ENCODE measurements around the gene PRPF4.

DNA sequence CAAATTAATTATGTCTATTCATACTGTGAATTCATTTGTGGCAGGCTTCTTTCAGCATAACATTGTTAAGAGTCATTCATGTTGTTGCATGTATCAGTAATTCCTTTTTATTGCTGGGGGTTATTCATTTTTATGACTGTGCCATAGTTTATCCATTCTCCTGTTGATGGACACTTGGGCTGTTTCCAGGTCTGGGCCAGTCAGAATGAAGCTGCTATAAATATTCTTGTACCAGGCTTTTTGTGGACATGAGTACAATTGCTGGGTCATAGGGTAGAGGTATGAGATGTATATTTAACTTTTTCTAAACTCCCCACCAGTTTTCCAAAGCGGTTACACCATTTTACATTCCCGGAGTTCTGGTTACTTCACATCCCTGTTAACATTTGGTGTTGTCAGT lies 13.6 kb downstream of the PRPF4 start:
- TF ChIP-seq RAD21 (IDR thresholded peaks at IDR 0.05) (no peak), GABPA (IDR thresholded peaks at IDR 0.05 in 1 of 2, conservative IDR thresholded peaks at IDR 0.05 in 1 of 2) (no peak), EGR1 (IDR thresholded peaks at IDR 0.05; ENCODE audit: low read depth in 2 of 2) (no peak), HNF4A (conservative IDR thresholded peaks at IDR 0.05) (no peak), JUND (IDR thresholded peaks at IDR 0.05) (no peak)
- TF ChIP-seq, protein P1, sequence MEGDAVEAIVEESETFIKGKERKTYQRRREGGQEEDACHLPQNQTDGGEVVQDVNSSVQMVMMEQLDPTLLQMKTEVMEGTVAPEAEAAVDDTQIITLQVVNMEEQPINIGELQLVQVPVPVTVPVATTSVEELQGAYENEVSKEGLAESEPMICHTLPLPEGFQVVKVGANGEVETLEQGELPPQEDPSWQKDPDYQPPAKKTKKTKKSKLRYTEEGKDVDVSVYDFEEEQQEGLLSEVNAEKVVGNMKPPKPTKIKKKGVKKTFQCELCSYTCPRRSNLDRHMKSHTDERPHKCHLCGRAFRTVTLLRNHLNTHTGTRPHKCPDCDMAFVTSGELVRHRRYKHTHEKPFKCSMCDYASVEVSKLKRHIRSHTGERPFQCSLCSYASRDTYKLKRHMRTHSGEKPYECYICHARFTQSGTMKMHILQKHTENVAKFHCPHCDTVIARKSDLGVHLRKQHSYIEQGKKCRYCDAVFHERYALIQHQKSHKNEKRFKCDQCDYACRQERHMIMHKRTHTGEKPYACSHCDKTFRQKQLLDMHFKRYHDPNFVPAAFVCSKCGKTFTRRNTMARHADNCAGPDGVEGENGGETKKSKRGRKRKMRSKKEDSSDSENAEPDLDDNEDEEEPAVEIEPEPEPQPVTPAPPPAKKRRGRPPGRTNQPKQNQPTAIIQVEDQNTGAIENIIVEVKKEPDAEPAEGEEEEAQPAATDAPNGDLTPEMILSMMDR (IDR thresholded peaks at IDR 0.05; ENCODE audit: low read depth, low read length, missing input control) = no peak
- TF ChIP-seq, protein P2, sequence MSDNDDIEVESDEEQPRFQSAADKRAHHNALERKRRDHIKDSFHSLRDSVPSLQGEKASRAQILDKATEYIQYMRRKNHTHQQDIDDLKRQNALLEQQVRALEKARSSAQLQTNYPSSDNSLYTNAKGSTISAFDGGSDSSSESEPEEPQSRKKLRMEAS (IDR thresholded peaks at IDR 0.05) = no peak
- TF ChIP-seq, protein P3, sequence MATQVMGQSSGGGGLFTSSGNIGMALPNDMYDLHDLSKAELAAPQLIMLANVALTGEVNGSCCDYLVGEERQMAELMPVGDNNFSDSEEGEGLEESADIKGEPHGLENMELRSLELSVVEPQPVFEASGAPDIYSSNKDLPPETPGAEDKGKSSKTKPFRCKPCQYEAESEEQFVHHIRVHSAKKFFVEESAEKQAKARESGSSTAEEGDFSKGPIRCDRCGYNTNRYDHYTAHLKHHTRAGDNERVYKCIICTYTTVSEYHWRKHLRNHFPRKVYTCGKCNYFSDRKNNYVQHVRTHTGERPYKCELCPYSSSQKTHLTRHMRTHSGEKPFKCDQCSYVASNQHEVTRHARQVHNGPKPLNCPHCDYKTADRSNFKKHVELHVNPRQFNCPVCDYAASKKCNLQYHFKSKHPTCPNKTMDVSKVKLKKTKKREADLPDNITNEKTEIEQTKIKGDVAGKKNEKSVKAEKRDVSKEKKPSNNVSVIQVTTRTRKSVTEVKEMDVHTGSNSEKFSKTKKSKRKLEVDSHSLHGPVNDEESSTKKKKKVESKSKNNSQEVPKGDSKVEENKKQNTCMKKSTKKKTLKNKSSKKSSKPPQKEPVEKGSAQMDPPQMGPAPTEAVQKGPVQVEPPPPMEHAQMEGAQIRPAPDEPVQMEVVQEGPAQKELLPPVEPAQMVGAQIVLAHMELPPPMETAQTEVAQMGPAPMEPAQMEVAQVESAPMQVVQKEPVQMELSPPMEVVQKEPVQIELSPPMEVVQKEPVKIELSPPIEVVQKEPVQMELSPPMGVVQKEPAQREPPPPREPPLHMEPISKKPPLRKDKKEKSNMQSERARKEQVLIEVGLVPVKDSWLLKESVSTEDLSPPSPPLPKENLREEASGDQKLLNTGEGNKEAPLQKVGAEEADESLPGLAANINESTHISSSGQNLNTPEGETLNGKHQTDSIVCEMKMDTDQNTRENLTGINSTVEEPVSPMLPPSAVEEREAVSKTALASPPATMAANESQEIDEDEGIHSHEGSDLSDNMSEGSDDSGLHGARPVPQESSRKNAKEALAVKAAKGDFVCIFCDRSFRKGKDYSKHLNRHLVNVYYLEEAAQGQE (IDR thresholded peaks at IDR 0.05) = no peak
- TF ChIP-seq, protein P4, sequence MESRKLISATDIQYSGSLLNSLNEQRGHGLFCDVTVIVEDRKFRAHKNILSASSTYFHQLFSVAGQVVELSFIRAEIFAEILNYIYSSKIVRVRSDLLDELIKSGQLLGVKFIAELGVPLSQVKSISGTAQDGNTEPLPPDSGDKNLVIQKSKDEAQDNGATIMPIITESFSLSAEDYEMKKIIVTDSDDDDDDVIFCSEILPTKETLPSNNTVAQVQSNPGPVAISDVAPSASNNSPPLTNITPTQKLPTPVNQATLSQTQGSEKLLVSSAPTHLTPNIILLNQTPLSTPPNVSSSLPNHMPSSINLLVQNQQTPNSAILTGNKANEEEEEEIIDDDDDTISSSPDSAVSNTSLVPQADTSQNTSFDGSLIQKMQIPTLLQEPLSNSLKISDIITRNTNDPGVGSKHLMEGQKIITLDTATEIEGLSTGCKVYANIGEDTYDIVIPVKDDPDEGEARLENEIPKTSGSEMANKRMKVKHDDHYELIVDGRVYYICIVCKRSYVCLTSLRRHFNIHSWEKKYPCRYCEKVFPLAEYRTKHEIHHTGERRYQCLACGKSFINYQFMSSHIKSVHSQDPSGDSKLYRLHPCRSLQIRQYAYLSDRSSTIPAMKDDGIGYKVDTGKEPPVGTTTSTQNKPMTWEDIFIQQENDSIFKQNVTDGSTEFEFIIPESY (IDR thresholded peaks at IDR 0.05) = no peak
